GM23338 (cell line): ENCODE measurements around the gene WNT8B. TPM values are rescaled to one million over a fixed set of nuclear protein-coding genes. Genes with fewer than 3 reads are reported as not detected.

Experiments
- ATAC-seq: fragments of 200-7000 bp; cut with Tn5 transposase; 3 replicates; pipeline ENCODE4 v1.9.1; 2020
- DNase-seq: peaks from one replicate; pipeline ENCODE4 v3.0.0-alpha.2; 2015; ENCODE audit warnings: low spot score
- H2AFZ ChIP-seq: fragments of 200-600 bp; sonication (generic); 2 replicates; pipeline ENCODE4 v1.8.0; 2016; ENCODE audit warnings: antibody characterized with exemption, mild to moderate bottlenecking, moderate library complexity
- H3F3A ChIP-seq: fragments of 200-600 bp; sonication (generic); replicated peaks from 2 replicates; pipeline ENCODE4 v1.8.0; 2017; ENCODE audit warnings: antibody characterized with exemption, mixed run types, low read depth
- H3K27ac ChIP-seq: fragments of 200-600 bp; sonication (generic); 2 replicates; pipeline ENCODE4 v1.6.1; 2016; ENCODE audit warnings: low read depth
- H3K27me3 ChIP-seq: fragments of 200-600 bp; sonication (generic); 2 replicates; pipeline ENCODE4 v1.8.0; 2016; ENCODE audit warnings: mild to moderate bottlenecking, mixed run types, moderate library complexity; ENCODE audit not compliant: insufficient read depth
- H3K36me3 ChIP-seq: fragments of 200-600 bp; sonication (generic); 2 replicates; pipeline ENCODE4 v1.8.0; 2016; ENCODE audit warnings: mild to moderate bottlenecking; ENCODE audit not compliant: insufficient read depth
- H3K4me1 ChIP-seq: fragments of 200-600 bp; sonication (generic); 2 replicates; pipeline ENCODE4 v1.8.0; 2016; ENCODE audit warnings: mild to moderate bottlenecking, moderate library complexity; ENCODE audit not compliant: insufficient read depth
- H3K4me2 ChIP-seq: fragments of 200-600 bp; sonication (generic); 2 replicates; pipeline ENCODE4 v1.7.1; 2017; ENCODE audit warnings: mixed run types
- H3K4me3 ChIP-seq: fragments of 200-600 bp; sonication (generic); 2 replicates; pipeline ENCODE4 v1.6.1; 2016; ENCODE audit warnings: mixed run types
- H3K79me2 ChIP-seq: fragments of 200-600 bp; sonication (generic); replicated peaks from 2 replicates; pipeline ENCODE4 v1.8.0; 2017; ENCODE audit warnings: mild to moderate bottlenecking; ENCODE audit not compliant: insufficient read depth
- H3K9me2 ChIP-seq: fragments of 200-600 bp; sonication (generic); 2 replicates; pipeline ENCODE4 v1.8.0; 2017; ENCODE audit not compliant: insufficient read depth
- H4K20me1 ChIP-seq: fragments of 200-600 bp; sonication (generic); replicated peaks from 2 replicates; pipeline ENCODE4 v1.8.0; 2017; ENCODE audit warnings: mild to moderate bottlenecking; ENCODE audit not compliant: insufficient read depth
- H3K27ac Mint-ChIP-seq: 2 replicates; pipeline ENCODE4 v1.8.0; 2020; ENCODE audit warnings: inconsistent platforms, mild to moderate bottlenecking, moderate library complexity, mixed read lengths
- H3K27me3 Mint-ChIP-seq: 3 replicates; pipeline ENCODE4 v1.8.0; 2022; ENCODE audit warnings: low read depth, mild to moderate bottlenecking, moderate library complexity, mixed read lengths, inconsistent platforms; ENCODE audit not compliant: insufficient read depth, poor library complexity
- H3K36me3 Mint-ChIP-seq: 3 replicates; pipeline ENCODE4 v1.8.0; 2021; ENCODE audit warnings: low read depth, mild to moderate bottlenecking, inconsistent platforms, moderate library complexity, mixed read lengths
- H3K4me1 Mint-ChIP-seq: 3 replicates; pipeline ENCODE4 v1.8.0; 2020; ENCODE audit warnings: mild to moderate bottlenecking, inconsistent platforms, mixed read lengths
- H3K4me3 Mint-ChIP-seq: 3 replicates; pipeline ENCODE4 v1.8.0; 2021; ENCODE audit warnings: moderate library complexity, mild to moderate bottlenecking, inconsistent platforms, mixed read lengths
- H3K9me3 Mint-ChIP-seq: 3 replicates; pipeline ENCODE4 v1.8.0; 2020; ENCODE audit warnings: moderate library complexity, mild to moderate bottlenecking, inconsistent platforms, mixed read lengths
- EZH2 ChIP-seq: fragments of 200-600 bp; sonication (generic); IDR thresholded peaks from one replicate; pipeline ENCODE4 v1.8.0; 2017; ENCODE audit warnings: antibody characterized with exemption, mild to moderate bottlenecking, low read depth; ENCODE audit not compliant: unreplicated experiment
- EZH2phosphoT487 ChIP-seq: fragments of 200-600 bp; sonication (generic); IDR thresholded peaks from one replicate; pipeline ENCODE4 v1.8.1; 2018; ENCODE audit warnings: antibody characterized with exemption; ENCODE audit not compliant: unreplicated experiment
- JUNB ChIP-seq: IDR thresholded peaks from one replicate; pipeline ENCODE4 v1.6.1; 2016; ENCODE audit warnings: antibody characterized with exemption; ENCODE audit not compliant: unreplicated experiment
- STAT1 ChIP-seq: IDR thresholded peaks from one replicate; pipeline ENCODE4 v1.6.1; 2016; ENCODE audit warnings: antibody characterized with exemption; ENCODE audit not compliant: unreplicated experiment
- ZNF114 ChIP-seq: fragments of 250-450 bp; sonication (Bioruptor Pico); IDR thresholded peaks from 2 replicates; pipeline ENCODE4 v1.5.0; 2020; ENCODE audit warnings: mild to moderate bottlenecking, moderate library complexity
- ZNF331 ChIP-seq: fragments of 250-450 bp; sonication (Bioruptor Pico); IDR thresholded peaks from 2 replicates; pipeline ENCODE4 v1.5.0; 2020; ENCODE audit warnings: low read depth, mild to moderate bottlenecking, moderate library complexity
- ZNF462 ChIP-seq: fragments of 250-450 bp; sonication (Bioruptor Pico); IDR thresholded peaks from 2 replicates; pipeline ENCODE4 v1.5.0; 2020; ENCODE audit warnings: mild to moderate bottlenecking, moderate library complexity
- polyA plus RNA-seq: library from polyadenylated mRNA; unstranded; fragments of >200 nt; fragmentation: Nextera tagmentation; extraction: Ambion mirVana; gene quantifications from 2 replicates; pipeline ENCODE4 v1.2.1, GENCODE V29; 2016
- total RNA-seq: library from RNA; depleted of rRNA; stranded (reverse); fragments of >200 nt; shearing (Covaris generic); gene quantifications from 2 replicates; pipeline ENCODE4 v1.2.3, GENCODE V29; 2014
- TF ChIP-seq, protein P1 (sequence below): IDR thresholded peaks from one replicate; pipeline ENCODE4 v1.6.1; 2018; ENCODE audit warnings: antibody characterized with exemption; ENCODE audit not compliant: unreplicated experiment

Gene WNT8B
- total and polyA plus RNA-seq, 2 experiments from 2014 or later = 0.74 to 1.3 TPM

DNA sequence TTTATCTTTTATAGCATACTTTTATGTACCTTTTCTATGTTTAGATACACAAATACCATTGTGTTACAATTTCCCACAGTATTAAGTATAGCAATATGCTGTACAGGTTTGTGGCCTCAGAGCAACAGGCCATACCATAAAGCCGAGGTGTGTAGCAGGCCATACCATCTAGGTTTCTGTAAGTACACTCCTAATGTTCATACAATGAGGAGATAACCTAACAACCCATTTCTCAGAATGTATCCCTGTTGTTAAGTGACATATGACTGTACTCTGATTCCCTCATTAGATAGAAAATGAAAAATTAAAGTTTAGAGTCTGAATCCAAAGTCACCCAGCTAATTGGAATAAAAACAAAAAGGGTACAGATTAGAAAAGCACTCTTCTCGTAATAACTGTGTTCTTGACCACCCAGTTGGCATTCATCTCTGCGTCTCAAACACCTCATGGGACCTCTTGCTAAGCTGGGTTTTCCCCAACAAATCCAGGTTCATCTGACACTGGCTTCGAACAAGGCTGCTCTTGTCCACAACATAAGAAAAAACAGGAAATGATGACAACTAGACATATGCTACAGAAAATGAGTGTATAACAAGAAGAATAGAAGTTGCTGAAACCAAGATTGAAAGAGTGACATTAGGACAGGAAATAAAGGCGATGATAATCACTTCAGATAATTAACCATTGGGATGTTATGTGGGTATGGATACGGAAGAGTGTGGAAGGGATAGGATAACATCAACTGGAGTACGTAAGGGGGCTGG, 65.5 kb downstream of the WNT8B start (continued):
- TF ChIP-seq ZNF462 (no peak), JUNB (no peak), EZH2phosphoT487 (no peak)

DNA sequence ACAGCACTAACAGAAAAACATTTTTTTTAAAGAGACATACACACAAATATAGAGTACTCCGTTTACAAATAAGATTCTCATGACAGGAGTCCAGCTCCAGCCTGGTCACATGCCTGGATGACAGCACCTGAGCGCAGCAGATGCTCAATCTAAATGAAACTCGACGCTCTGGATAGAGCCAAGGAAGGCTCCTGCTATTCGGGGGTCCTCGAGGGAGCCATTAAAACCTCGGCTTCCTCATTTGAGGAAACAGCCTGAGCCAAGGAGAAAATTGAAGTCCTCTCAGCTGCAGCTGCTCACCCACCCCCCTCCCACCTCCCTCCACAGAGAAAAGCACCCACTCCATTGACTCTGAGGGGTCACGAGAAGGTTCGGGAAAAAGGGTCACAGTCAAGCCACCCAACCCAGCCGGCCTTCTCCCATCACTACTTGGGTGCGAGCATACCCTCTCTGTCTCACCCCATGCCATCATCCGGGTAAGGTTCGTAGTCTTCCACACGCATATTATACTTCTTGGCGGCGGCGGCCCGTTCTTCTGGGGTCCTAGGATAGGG, 66.2 kb downstream of the WNT8B start:
- Histone ChIP-seq H3K4me2 (peak overlapping the region; percentile 96), H3K27ac (no peak overlapping the region), H3F3A (no peaks in the 10 kb centered on the region), H3K79me2 (peaks cover 18% of the 10 kb centered on the region), H3K9me2 (no peaks in the 10 kb centered on the region), H4K20me1 (peaks cover 5% of the 10 kb centered on the region; the same call in 1 of the 2 replicates), H3K4me3 (peak overlapping the region; percentile 92), H3K36me3 (peaks cover 10% of the 10 kb centered on the region; the same call in 1 of the 2 replicates), H3K4me1 (peaks cover 11% of the 10 kb centered on the region), H2AFZ (peak overlapping the region; percentile 96), H3K27me3 (no peaks in the 10 kb centered on the region)
- DNase-seq (peak; percentile 30), ATAC-seq (peak; percentile 9)
- peaks cover 26% of the 10 kb centered on the region for H3K36me3 Mint-ChIP-seq
- TF ChIP-seq STAT1 = no peak
- TF ChIP-seq ZNF114 (CRISPR knock-in tag) = no peak
- TF ChIP-seq EZH2 = no peak
- no peak for TF ChIP-seq EZH2phosphoT487
- TF ChIP-seq, protein P1, sequence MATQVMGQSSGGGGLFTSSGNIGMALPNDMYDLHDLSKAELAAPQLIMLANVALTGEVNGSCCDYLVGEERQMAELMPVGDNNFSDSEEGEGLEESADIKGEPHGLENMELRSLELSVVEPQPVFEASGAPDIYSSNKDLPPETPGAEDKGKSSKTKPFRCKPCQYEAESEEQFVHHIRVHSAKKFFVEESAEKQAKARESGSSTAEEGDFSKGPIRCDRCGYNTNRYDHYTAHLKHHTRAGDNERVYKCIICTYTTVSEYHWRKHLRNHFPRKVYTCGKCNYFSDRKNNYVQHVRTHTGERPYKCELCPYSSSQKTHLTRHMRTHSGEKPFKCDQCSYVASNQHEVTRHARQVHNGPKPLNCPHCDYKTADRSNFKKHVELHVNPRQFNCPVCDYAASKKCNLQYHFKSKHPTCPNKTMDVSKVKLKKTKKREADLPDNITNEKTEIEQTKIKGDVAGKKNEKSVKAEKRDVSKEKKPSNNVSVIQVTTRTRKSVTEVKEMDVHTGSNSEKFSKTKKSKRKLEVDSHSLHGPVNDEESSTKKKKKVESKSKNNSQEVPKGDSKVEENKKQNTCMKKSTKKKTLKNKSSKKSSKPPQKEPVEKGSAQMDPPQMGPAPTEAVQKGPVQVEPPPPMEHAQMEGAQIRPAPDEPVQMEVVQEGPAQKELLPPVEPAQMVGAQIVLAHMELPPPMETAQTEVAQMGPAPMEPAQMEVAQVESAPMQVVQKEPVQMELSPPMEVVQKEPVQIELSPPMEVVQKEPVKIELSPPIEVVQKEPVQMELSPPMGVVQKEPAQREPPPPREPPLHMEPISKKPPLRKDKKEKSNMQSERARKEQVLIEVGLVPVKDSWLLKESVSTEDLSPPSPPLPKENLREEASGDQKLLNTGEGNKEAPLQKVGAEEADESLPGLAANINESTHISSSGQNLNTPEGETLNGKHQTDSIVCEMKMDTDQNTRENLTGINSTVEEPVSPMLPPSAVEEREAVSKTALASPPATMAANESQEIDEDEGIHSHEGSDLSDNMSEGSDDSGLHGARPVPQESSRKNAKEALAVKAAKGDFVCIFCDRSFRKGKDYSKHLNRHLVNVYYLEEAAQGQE = no peak
- TF ChIP-seq ZNF331 (CRISPR knock-in tag) = no peak
- peaks cover 10% of the 10 kb centered on the region for H3K4me1 Mint-ChIP-seq
- H3K4me3 Mint-ChIP-seq = peak overlapping the region; percentile 99
- no peaks in the 10 kb centered on the region for H3K9me3 Mint-ChIP-seq
- H3K27ac Mint-ChIP-seq = peak overlapping the region; percentile 97
- H3K27me3 Mint-ChIP-seq = peaks cover 2% of the 10 kb centered on the region
